HL-60 (cell line): ENCODE measurements around the gene SPATA25.
"Not testable (repeated sequence)": the region's sequence is repeated elsewhere in the genome, so short reads cannot be mapped to it uniquely, and the experiment has no call there.

Experiments
- POLR2AphosphoS5 ChIP-seq: IDR thresholded peaks from 2 replicates; pipeline ENCODE4 v1.6.1; 2012; ENCODE audit warnings: low read depth
- TF ChIP-seq, protein P1 (sequence below): IDR thresholded peaks from one replicate; pipeline ENCODE4 v1.5.1; 2011; ENCODE audit warnings: low read length, control low read depth, inconsistent platforms; ENCODE audit not compliant: insufficient read depth
- TF ChIP-seq, protein P2 (sequence below): IDR thresholded peaks from 2 replicates; pipeline ENCODE4 v1.6.1; 2012; ENCODE audit warnings: low read depth; ENCODE audit not compliant: insufficient replicate concordance

- TF ChIP-seq, protein P1, sequence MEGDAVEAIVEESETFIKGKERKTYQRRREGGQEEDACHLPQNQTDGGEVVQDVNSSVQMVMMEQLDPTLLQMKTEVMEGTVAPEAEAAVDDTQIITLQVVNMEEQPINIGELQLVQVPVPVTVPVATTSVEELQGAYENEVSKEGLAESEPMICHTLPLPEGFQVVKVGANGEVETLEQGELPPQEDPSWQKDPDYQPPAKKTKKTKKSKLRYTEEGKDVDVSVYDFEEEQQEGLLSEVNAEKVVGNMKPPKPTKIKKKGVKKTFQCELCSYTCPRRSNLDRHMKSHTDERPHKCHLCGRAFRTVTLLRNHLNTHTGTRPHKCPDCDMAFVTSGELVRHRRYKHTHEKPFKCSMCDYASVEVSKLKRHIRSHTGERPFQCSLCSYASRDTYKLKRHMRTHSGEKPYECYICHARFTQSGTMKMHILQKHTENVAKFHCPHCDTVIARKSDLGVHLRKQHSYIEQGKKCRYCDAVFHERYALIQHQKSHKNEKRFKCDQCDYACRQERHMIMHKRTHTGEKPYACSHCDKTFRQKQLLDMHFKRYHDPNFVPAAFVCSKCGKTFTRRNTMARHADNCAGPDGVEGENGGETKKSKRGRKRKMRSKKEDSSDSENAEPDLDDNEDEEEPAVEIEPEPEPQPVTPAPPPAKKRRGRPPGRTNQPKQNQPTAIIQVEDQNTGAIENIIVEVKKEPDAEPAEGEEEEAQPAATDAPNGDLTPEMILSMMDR = not testable (repeated sequence)
- TF ChIP-seq POLR2AphosphoS5 = not testable (repeated sequence)
- TF ChIP-seq, protein P2, sequence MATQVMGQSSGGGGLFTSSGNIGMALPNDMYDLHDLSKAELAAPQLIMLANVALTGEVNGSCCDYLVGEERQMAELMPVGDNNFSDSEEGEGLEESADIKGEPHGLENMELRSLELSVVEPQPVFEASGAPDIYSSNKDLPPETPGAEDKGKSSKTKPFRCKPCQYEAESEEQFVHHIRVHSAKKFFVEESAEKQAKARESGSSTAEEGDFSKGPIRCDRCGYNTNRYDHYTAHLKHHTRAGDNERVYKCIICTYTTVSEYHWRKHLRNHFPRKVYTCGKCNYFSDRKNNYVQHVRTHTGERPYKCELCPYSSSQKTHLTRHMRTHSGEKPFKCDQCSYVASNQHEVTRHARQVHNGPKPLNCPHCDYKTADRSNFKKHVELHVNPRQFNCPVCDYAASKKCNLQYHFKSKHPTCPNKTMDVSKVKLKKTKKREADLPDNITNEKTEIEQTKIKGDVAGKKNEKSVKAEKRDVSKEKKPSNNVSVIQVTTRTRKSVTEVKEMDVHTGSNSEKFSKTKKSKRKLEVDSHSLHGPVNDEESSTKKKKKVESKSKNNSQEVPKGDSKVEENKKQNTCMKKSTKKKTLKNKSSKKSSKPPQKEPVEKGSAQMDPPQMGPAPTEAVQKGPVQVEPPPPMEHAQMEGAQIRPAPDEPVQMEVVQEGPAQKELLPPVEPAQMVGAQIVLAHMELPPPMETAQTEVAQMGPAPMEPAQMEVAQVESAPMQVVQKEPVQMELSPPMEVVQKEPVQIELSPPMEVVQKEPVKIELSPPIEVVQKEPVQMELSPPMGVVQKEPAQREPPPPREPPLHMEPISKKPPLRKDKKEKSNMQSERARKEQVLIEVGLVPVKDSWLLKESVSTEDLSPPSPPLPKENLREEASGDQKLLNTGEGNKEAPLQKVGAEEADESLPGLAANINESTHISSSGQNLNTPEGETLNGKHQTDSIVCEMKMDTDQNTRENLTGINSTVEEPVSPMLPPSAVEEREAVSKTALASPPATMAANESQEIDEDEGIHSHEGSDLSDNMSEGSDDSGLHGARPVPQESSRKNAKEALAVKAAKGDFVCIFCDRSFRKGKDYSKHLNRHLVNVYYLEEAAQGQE = not testable (repeated sequence)
Measured at GRCh38 chr20:45931680-45932079, 44.3 kb upstream of the SPATA25 start.
